ENCODE measurements around the gene ABCC5.

GRCh38 chr3:183897606-183898005 is 120.1 kb downstream of the ABCC5 start:
- TF ChIP-seq ZNF274 (IDR thresholded peaks at IDR 0.05; ENCODE audit: low read depth, low read length) = no peak
- TF ChIP-seq YY1 (IDR thresholded peaks at IDR 0.05; ENCODE audit: insufficient read depth, insufficient read length) = no peak

Measured in NT2/D1 (cell line).